Prostate gland (tissue), 2 donors: ENCODE measurements around the gene CNNM1. TPM values are rescaled to one million over a fixed set of nuclear protein-coding genes. Genes with fewer than 3 reads are reported as not detected.

Source experiments
- DNase-seq: peaks from one replicate; pipeline ENCODE4 v3.0.0-alpha.2; 2019; ENCODE audit warnings: low spot score
- H3K27ac ChIP-seq, 2 donors: fragments of 200-600 bp; sonication (generic); 2 replicates each; pipeline ENCODE4 v1.5.1; 2017 to 2019
- H3K27me3 ChIP-seq: fragments of 200-600 bp; sonication (generic); replicated peaks from 2 replicates; pipeline ENCODE4 v1.5.1; 2019; ENCODE audit not compliant: insufficient read depth
- H3K36me3 ChIP-seq, 2 donors: fragments of 200-600 bp; sonication (generic); 1 replicate in 1 of 2; 2 replicates in 1 of 2; pipeline versions ENCODE4 v1.5.1 to v1.8.1; 2017 to 2019
- H3K4me1 ChIP-seq: fragments of 200-600 bp; sonication (generic); replicated peaks from 2 replicates; pipeline ENCODE4 v1.5.1; 2019
- H3K4me3 ChIP-seq, 2 donors: fragments of 200-600 bp; sonication (generic); 2 replicates each; pipeline ENCODE4 v1.5.1; 2017 to 2019
- H3K9me3 ChIP-seq: fragments of 200-600 bp; sonication (generic); 2 replicates; pipeline ENCODE4 v1.5.1; 2017
- CTCF ChIP-seq, 4 experiments: fragments of 200-600 bp in 2 of 4; fragments of 450-650 bp in 2 of 4; sonication (generic) in 2 of 4; IDR thresholded peaks; 1 replicate in 3 of 4; 2 replicates in 1 of 4; pipeline ENCODE4 v1.5.1; 2016 to 2019; ENCODE audit warnings: antibody characterized with exemption in 4 of 4, mild to moderate bottlenecking in 2 of 4, moderate library complexity in 2 of 4
- POLR2A ChIP-seq: fragments of 450-650 bp; IDR thresholded peaks from one replicate; pipeline ENCODE4 v1.6.1; 2016; ENCODE audit warnings: antibody characterized with exemption, mild to moderate bottlenecking
- POLR2AphosphoS5 ChIP-seq: sonication (generic); formaldehyde crosslinking; IDR thresholded peaks from one replicate; pipeline ENCODE4 v1.6.1; 2017; ENCODE audit warnings: antibody characterized with exemption
- WGBS: methylation state at CpG from one replicate; pipeline ENCODE4 v1.1.5; 2018; 5-methylcytosine and 5-hydroxymethylcytosine counted together
- intact Hi-C: fragments of 100-400 bp; cut with DNase I; formaldehyde crosslinking; loops from one replicate; pipeline ENCODE4 v1.14.2; 2022
- total RNA-seq, 2 donors: library from RNA; depleted of rRNA; stranded (reverse); fragments of >200 nt; gene quantifications; one replicate each; pipeline ENCODE4 v1.1.0, GENCODE V29; 2016

CNNM1 gene
- total RNA-seq, 2 donors from 2014 or later, result 4.2 to 36.1 TPM

- TF ChIP-seq CTCF (IDR thresholded peaks at IDR 0.05) (no peak), POLR2A (no peak), POLR2AphosphoS5 (no peak)
- intact Hi-C loops, result no loop called here
- H3K9me3 ChIP-seq, result no peaks in the 10 kb centered on the region
- no peak for DNase-seq
- no peaks in the 10 kb centered on the region for H3K36me3 ChIP-seq
- no peak overlapping the region for H3K4me3 ChIP-seq
- WGBS, result 94% methylated on average over 2 of the region's 2 CpGs
- no peak overlapping the region for H3K27ac ChIP-seq
- no peaks in the 10 kb centered on the region for H3K4me1 ChIP-seq
- H3K27me3 ChIP-seq, result no peaks in the 10 kb centered on the region
Observed at GRCh38 chr10:99312501-99312900, 16.7 kb upstream of the CNNM1 start.

GRCh38 chr10:99315853-99316252 lies 13.3 kb upstream of the CNNM1 start:
- Histone ChIP-seq H3K9me3 (no peaks in the 10 kb centered on the region), H3K27ac (no peak overlapping the region), H3K4me3 (no peak overlapping the region), H3K4me1 (no peaks in the 10 kb centered on the region), H3K27me3 (no peaks in the 10 kb centered on the region), H3K36me3 (no peaks in the 10 kb centered on the region)
- intact Hi-C loops, result no loop called here
- no peak for DNase-seq
- no peak for TF ChIP-seq POLR2AphosphoS5
- no peak for TF ChIP-seq CTCF (IDR thresholded peaks at IDR 0.05)
- no peak for TF ChIP-seq POLR2A
- 92% methylated on average over 16 of the region's 16 CpGs for WGBS

GRCh38 chr10:99316374-99316773 lies 12.8 kb upstream of the CNNM1 start:
- Histone ChIP-seq H3K9me3 (no peaks in the 10 kb centered on the region), H3K36me3 (no peaks in the 10 kb centered on the region), H3K27me3 (no peaks in the 10 kb centered on the region), H3K4me1 (no peaks in the 10 kb centered on the region), H3K4me3 (no peak overlapping the region), H3K27ac (no peak overlapping the region)
- DNase-seq, result no peak
- WGBS, result 88% methylated on average over 17 of the region's 17 CpGs
- intact Hi-C loops, result no loop called here
- no peak for TF ChIP-seq POLR2AphosphoS5
- TF ChIP-seq POLR2A, result no peak
- TF ChIP-seq CTCF (IDR thresholded peaks at IDR 0.05), result no peak

- no peak overlapping the region for H3K4me3 ChIP-seq
- no peaks in the 10 kb centered on the region for H3K36me3 ChIP-seq
- no peaks in the 10 kb centered on the region for H3K4me1 ChIP-seq
- H3K27ac ChIP-seq, result no peak overlapping the region
- WGBS, result 69% methylated on average over 3 of the region's 3 CpGs
- TF ChIP-seq POLR2AphosphoS5, result no peak
- no peak for TF ChIP-seq CTCF (IDR thresholded peaks at IDR 0.05)
- TF ChIP-seq POLR2A, result no peak
- no peaks in the 10 kb centered on the region for H3K9me3 ChIP-seq
- intact Hi-C loops, result no loop called here
- no peak for DNase-seq
- H3K27me3 ChIP-seq, result no peaks in the 10 kb centered on the region
Observed at GRCh38 chr10:99318048-99318447, 11.1 kb upstream of the CNNM1 start.

GRCh38 chr10:99318475-99318874 lies 10.7 kb upstream of the CNNM1 start:
- Histone ChIP-seq H3K27ac (no peak overlapping the region), H3K36me3 (no peaks in the 10 kb centered on the region), H3K4me1 (no peaks in the 10 kb centered on the region), H3K4me3 (no peak overlapping the region), H3K9me3 (no peaks in the 10 kb centered on the region), H3K27me3 (no peaks in the 10 kb centered on the region)
- intact Hi-C loops, result no loop called here
- DNase-seq, result no peak
- TF ChIP-seq POLR2A, result no peak
- no peak for TF ChIP-seq POLR2AphosphoS5
- no peak for TF ChIP-seq CTCF (IDR thresholded peaks at IDR 0.05)
- 90% methylated on average over 2 of the region's 2 CpGs for WGBS
